LNCAP (cell line): ENCODE measurements around the gene ESYT3.

Experiments used
- TF ChIP-seq, protein P1 (sequence below): fragments of 450-650 bp; IDR thresholded peaks from 2 replicates; pipeline ENCODE4 v1.5.1; 2017; ENCODE audit warnings: mild to moderate bottlenecking

The ESYT3 gene, protein sequence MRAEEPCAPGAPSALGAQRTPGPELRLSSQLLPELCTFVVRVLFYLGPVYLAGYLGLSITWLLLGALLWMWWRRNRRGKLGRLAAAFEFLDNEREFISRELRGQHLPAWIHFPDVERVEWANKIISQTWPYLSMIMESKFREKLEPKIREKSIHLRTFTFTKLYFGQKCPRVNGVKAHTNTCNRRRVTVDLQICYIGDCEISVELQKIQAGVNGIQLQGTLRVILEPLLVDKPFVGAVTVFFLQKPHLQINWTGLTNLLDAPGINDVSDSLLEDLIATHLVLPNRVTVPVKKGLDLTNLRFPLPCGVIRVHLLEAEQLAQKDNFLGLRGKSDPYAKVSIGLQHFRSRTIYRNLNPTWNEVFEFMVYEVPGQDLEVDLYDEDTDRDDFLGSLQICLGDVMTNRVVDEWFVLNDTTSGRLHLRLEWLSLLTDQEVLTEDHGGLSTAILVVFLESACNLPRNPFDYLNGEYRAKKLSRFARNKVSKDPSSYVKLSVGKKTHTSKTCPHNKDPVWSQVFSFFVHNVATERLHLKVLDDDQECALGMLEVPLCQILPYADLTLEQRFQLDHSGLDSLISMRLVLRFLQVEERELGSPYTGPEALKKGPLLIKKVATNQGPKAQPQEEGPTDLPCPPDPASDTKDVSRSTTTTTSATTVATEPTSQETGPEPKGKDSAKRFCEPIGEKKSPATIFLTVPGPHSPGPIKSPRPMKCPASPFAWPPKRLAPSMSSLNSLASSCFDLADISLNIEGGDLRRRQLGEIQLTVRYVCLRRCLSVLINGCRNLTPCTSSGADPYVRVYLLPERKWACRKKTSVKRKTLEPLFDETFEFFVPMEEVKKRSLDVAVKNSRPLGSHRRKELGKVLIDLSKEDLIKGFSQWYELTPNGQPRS

DNA sequence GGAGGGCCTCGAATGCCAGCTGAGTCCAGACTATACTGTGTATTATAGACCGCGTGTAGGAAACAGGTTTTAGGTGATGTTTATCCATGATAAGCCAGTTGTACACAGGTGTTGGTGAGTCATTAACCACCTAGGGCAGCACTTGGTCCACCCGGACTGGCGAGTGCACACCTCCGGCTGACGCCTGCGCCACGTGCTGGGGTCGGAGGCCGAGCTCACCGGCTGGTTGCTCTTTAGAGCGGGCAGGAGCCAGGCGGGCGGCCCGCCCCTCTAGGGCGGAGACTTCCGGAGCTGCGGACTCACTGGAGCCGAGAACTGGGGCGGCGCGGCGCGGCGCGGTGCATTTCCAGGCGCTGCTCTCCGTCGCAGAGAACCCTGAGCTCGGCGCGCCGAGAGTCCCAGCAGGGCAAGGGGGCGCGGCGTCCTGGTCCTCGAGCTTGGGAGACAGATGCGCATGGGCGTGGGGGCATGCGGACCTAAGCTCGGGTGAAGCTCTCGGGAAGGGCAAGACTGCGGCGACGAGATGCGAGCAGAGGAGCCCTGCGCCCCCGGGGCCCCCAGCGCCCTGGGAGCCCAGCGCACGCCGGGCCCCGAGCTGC, at the start of gene ESYT3:
Gene ESYT3, plus strand, starts transcription at position 341 of the 599 bp plus-strand sequence. Its CDS starts 183 bp downstream, at position 524.
- TF ChIP-seq, protein P1, sequence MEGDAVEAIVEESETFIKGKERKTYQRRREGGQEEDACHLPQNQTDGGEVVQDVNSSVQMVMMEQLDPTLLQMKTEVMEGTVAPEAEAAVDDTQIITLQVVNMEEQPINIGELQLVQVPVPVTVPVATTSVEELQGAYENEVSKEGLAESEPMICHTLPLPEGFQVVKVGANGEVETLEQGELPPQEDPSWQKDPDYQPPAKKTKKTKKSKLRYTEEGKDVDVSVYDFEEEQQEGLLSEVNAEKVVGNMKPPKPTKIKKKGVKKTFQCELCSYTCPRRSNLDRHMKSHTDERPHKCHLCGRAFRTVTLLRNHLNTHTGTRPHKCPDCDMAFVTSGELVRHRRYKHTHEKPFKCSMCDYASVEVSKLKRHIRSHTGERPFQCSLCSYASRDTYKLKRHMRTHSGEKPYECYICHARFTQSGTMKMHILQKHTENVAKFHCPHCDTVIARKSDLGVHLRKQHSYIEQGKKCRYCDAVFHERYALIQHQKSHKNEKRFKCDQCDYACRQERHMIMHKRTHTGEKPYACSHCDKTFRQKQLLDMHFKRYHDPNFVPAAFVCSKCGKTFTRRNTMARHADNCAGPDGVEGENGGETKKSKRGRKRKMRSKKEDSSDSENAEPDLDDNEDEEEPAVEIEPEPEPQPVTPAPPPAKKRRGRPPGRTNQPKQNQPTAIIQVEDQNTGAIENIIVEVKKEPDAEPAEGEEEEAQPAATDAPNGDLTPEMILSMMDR: no peak

DNA sequence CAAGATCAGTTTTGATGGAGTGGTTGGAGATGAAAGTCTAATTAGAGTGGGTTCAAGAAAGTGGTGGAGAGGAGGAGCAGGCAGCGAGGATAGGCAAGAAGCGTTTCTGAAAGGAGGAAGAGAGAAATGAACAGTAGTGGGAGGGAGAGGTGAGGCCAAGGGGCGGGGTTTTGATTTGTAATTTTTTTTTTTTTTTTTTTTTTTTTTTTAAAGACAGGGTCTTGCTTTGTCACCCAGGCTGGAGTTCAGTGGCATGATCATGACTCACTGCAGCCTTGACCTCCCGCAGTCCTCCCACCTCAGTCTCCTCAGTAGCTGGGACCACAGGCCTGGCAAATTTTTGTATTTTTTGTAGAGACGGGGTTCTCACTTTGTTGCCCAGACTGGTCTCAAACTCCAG, 49.4 kb upstream of the ESYT3 start:
- TF ChIP-seq, protein P1: no peak

DNA sequence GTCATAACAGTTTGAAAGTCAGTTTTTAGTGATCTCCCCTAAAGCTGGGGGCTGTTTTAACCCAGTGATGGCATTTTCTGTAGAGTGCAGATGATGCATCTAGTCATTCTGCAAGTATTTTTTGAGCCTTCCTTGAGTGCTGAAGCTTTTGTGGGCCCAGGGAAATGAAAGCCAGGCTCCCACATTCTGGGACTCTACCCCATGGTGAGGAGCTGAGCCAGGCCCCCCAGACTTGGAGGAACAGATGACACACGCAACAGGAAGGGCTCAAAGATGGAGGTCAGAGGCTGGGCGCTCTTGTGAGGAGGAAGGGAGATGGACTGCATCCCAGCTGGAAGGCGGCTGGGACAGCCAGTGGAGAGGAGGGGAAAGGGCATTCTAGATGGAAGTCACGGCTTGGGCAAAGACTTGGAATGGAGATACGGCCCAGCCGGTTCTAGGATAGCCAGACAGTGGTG, 45.2 kb upstream of the ESYT3 start:
- TF ChIP-seq, protein P1: no peak

DNA sequence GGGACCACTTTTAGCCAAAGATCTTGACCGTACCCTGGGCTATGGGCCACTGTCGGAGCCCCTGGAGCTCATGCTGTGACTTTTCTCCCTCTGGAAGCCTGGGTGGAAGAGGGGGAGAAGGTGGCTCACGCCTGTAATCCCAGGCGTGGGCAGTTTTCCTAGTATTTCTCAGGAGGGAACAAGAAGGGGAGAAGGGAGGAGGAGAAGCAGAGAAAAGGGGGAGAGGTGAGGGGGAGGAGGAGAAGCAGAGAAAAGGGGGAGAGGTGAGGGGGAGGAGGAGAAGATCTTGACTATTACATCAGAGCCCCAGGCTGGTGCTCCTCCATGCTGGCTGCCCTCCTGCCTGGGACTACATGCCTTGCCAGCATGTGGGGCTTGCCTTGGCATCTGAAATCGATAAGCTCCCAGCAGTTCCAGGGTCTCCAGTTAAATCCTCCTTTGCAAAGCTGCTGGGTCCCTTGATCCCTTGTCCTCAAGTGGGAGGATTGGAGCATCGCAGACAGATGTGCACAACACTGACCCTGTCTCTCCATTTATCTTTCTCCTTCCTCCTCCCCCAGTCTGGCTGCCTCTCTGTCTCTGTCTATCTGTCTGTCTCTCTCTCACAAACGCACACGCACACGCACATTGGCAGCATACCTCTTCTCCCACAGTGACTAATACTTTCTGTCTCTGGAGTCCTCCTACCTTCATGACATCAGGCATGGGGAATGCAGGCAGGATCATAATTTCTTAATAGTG, 44.4 kb upstream of the ESYT3 start:
- TF ChIP-seq, protein P1: no peak

DNA sequence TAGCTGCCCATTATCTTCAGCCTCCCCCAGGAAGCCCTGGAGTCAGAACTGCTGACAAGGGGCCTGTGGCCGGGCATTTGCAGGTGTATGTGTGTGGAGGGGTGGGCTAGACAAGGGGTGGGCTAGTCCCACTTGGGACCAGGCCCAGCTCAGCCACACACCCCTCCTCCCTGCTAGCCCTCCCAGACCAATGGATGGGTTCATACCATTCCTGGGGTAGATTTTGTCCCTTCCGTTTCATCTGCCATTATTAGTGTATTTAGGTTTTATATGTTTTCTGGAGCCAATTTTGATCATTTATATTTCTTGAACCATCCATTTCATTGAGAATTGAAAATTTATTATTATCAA, 43.9 kb upstream of the ESYT3 start:
- TF ChIP-seq, protein P1: no peak

DNA sequence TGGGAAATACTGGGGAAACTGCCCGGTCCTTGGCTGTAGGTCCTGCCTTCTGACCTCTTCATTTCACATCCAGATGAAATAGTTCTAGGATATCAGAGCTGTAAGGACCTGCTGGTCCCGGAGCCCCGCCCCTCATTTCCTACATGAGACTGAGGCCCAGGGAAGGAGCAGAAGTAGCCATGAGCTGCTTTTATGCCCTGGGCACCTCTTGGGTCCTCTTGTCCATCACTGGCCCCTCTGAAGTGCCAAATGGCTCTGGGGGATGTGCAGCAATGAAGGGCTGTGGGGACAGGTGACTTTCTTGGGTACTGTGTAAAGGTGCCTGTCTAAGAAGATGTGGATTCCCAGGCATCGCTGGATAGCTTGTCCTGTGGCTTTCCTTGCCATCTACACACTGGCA, 40.3 kb upstream of the ESYT3 start:
- TF ChIP-seq, protein P1: no peak

DNA sequence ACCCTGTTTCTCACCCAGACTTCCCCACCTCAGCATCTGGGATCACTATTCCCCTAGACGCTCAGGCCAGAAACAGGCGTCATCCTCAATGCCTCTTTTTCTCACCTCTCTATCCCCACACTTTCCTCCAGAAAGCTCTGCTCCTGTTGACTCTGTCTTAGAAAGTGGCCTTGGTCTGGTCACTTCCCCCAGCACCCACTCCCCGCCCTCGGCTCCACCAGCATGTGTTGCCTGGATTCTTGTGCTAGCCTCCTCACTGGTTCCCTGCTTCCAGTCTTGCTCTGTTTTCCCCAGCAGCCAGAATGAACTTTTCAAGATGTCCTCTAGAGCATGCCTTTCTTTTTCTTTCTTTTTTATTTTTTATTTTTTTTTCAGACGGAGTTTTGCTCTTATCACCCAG, 39.7 kb upstream of the ESYT3 start:
- TF ChIP-seq, protein P1: no peak
